Measurements from ENCODE around the gene LACRT. TPM values are rescaled to one million over a fixed set of nuclear protein-coding genes. Genes with fewer than 3 reads are reported as not detected.

Gene LACRT
- total and polyA plus RNA-seq, 9 of the 15 experiments (the other 6 are each of a cell fraction or from before 2014, with no cell fraction given), result not detected

- Histone ChIP-seq H2AFZ (ENCODE audit: low read depth, low read length) (no peak overlapping the region), H3K27me3 (ENCODE audit: control insufficient read depth in 2 of 2, insufficient read depth in 2 of 2, low read length in 2 of 2) (peaks cover 13 to 14% of the 10 kb centered on the region in 2 experiments; a peak in 3 of 5 replicates), H3K27ac (ENCODE audit: extremely low read depth, low read depth, low read length) (no peak overlapping the region), H3K79me2 (ENCODE audit: control insufficient read depth, insufficient read depth, low read length) (no peaks in the 10 kb centered on the region), H3K4me3 (no peak overlapping the region), H3K4me1 (replicated peaks in 1 of 2; ENCODE audit: control insufficient read depth in 2 of 2, insufficient read depth in 2 of 2, low read length in 2 of 2) (no peaks in the 10 kb centered on the region), H3K9me3 (replicated peaks; ENCODE audit: control insufficient read depth, insufficient read depth, low read depth, low read length) (no peaks in the 10 kb centered on the region), H3K9me1 (ENCODE audit: control insufficient read depth, insufficient read depth, low read length) (no peaks in the 10 kb centered on the region), H3K4me2 (ENCODE audit: insufficient read depth, low read length) (no peak overlapping the region), H3K36me3 (ENCODE audit: control insufficient read depth, insufficient read depth, low read length) (no peaks in the 10 kb centered on the region), H3K9ac (ENCODE audit: insufficient read depth in 1 of 2, low read depth in 2 of 2, low read length in 2 of 2) (no peak overlapping the region), H4K20me1 (replicated peaks; ENCODE audit: control insufficient read depth, insufficient read depth, low read length) (0 out of 2 replicates have a peak, but pooled peaks cover 2% of the 10 kb centered on the region)
- 1% methylated on average over 10 of the region's 10 CpGs for WGBS (ENCODE audit: insufficient coverage, low coverage, missing lambda C conversion rate)
- DNase-seq (ENCODE audit: extremely low read depth in 1 of 4, low spot score in 3 of 4), result no peak
- CTCF ChIA-PET (ENCODE audit: low intra/inter-chr PET ratio), result no interaction called here
- no TSS peak for BruUV-seq (replicated peaks)
- POLR2A ChIA-PET, result no interaction called here
- ATAC-seq, result no peak
- no peak for FAIRE-seq
- intact Hi-C loops (cut with micrococcal nuclease) (no loop called here), in situ Hi-C loops (cut with MboI) (no loop called here)
- TF ChIP-seq FOXO4 (CRISPR knock-in tag; IDR thresholded peaks at IDR 0.05), result no peak
- TF ChIP-seq ZBTB5 (IDR thresholded peaks at IDR 0.05), result no peak
- no peak for TF ChIP-seq MXI1 (IDR thresholded peaks at IDR 0.05; ENCODE audit: low read depth, low read length)
- no peak for TF ChIP-seq ZNF316 (IDR thresholded peaks at IDR 0.05)
- TF ChIP-seq GTF2F1 (IDR thresholded peaks at IDR 0.05; ENCODE audit: low read depth, low read length), result no peak
- no peak for TF ChIP-seq MECOM (CRISPR knock-in tag; IDR thresholded peaks at IDR 0.05)
- TF ChIP-seq ASH1L (IDR thresholded peaks at IDR 0.05; ENCODE audit: borderline replicate concordance, low read depth, partially characterized antibody), result no peak
- no peak for TF ChIP-seq REST (IDR thresholded peaks at IDR 0.05; ENCODE audit: borderline replicate concordance)
- TF ChIP-seq REST (CRISPR knock-in tag; IDR thresholded peaks at IDR 0.05; ENCODE audit: low read depth), result no peak
- no peak for TF ChIP-seq ZNF347 (CRISPR knock-in tag; IDR thresholded peaks at IDR 0.05; ENCODE audit: low read depth)
Observed at GRCh38 chr12:54660320-54660962, 25.7 kb upstream of the LACRT start.

Measured in K562 (cell line).